Stimulated activated CD4-positive, alpha-beta T cell treated with anti-CD3 and anti-CD28 coated beads, Interleukin-1b, Interleukin-23, amount 100 ng/mL, for 4 hours (primary cell): ENCODE measurements around the gene SFI1.

ENCODE experiments used
- DNase-seq, 2 donors: peaks; one replicate each; pipeline ENCODE4 v3.0.0-alpha.2; 2020; ENCODE audit warnings: low read depth in 2 of 2

SFI1 gene

GRCh38 chr22:31615940-31616314 is 119.6 kb downstream of the SFI1 start:
- DNase-seq, result no peak

DNA sequence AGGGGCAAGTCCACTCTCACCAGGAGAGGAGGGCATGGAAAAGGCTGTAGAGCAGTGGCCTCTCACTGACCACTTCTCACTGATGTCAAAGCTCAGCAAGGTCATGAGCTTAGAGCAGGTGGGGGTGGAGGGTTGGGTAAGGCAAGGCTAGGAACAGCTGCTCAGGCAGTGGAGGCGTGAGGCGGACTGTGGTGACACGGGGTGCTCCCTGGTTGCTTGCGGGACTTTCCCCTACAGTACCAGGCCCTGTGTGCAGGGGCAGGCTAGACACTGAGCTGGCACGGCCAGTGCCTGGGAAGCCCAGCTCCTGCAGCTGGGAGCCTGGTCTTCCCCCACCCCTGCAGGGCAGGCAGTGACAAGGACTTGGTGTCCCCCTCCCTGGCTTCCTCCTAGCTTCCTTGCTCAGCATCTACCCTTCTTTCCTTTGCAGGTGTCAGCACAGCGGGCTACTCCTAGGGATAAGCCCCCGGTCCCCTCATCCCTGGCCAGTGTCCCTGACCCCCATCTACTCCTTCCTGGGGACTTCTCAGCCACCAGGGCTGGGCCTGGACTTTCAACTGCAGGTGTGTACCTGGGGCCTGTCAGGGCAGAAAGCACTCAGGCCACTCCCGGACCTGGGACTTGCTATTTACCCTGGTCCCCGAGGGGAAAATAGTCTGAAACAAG is 120.1 kb downstream of the SFI1 start:
- no peak for DNase-seq

DNA sequence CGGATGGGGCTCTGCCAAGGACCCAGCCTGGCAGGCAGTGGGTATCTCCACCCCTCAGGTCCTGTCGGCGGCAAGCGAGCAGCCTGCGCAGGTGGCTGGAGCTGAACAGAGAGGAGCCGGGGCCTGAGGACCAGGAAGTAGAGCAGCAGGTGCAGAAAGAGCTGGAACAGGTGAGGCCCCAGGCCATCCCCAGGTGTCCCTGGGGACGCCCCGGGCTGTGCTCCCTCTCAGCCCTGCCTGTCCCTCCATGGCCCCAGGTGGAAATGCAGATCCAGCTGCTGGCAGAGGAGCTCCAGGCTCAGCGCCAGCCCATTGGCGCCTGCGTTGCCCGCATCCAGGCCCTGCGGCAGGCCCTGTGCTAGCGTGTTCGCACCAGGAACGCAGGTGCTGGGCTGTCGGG is 121.7 kb downstream of the SFI1 start:
- no peak for DNase-seq

DNA sequence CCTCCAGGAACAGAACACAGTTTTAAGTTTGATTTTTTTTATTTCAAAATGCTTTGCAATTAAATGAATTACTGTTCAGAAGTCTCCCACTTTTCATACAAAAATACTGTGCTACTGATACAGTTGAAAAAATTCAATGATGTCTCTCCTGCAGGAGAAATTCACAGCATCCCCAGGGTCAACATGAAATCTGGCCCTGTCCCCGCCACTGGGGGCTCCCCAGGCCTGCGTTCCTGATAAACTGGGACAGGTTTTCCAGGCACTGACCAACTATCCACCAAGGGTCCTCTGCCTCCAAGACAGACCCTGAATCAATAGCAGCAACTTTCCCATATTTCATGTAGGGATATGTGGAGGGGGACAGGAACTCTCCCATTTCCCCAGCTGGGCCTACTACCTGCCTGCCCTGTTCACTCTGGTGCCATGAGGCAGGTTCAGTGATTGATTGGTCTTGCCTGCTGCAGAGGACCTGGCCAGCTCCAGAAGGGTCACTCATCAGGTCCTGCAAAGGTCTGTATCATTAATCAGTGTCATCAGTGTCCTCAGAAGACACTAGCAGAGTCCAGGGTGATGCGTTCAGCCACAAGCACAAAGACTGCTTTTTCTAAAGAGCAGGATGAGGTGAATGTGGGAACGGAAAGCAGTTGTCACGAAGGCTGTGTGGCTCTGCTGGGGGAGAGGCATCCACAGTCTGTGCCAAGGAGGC is 122.3 kb downstream of the SFI1 start:
- DNase-seq, result no peak

DNA sequence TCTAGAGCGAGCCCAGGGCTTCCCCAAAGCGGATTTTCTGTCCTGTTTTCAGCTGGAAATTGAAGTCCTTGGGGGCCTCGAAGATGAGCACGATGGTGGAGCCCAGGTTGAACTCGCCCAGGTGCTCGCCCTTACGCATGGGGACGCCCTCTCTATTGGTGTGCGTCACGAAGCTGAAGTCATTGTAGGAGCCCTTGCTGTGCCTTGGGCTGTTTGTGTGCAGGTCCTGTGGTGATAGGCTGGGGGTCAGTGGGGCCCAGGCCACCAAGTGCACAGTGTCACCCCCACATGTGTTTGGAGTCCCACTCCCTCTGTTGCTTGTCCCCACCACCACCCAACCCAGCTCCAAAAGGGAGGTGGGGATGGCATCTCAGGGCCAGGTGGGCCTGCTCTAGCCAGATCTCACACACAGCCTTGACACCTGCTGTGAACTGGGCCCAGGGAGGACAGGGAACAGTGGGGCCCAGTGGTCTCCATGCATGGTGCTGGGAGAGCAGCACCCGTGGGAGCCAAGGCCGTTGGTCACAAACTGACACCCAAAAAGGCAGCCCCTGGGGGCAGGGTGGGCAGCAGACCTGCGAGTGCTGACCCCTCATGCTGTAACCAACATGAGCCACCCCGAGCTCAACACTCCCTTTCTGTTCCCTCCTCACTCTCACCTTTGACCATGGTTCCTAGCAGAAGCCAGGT is 123.4 kb downstream of the SFI1 start:
- no peak for DNase-seq

DNA sequence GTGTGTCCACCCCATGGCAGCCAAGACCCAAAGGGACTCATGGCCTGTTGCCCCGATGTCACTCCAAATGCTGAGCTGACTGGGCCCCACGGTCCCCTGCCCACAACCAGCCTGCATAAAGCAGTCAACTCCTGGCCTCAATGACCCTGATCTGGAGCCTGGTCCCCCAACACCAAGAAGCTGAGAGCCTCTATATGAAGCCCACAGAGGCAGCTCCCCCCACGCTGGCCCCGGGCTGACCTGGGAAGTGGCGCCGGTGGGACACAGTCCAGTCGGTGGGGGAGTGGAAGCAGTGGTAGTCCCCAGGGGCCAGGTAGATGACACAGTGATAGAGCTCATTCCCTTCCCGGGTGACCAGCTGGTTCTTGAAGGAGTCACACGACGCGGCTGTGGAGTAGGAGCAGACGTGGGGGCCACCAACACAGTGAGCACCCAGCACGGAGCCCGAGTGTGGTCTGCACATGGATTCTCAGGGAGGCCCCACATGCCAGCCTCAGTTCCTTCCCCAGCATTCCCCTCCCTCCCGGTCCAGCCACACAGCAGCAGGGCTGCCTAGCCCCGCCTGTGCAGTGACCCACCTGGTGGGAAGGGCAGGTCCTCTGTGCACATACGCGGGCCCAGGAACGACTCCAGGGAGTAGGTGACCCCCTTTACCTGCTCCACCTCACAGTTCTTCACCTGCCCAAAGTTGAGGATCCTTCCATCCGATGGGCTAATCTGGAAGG is 124.6 kb downstream of the SFI1 start:
- no peak for DNase-seq

DNA sequence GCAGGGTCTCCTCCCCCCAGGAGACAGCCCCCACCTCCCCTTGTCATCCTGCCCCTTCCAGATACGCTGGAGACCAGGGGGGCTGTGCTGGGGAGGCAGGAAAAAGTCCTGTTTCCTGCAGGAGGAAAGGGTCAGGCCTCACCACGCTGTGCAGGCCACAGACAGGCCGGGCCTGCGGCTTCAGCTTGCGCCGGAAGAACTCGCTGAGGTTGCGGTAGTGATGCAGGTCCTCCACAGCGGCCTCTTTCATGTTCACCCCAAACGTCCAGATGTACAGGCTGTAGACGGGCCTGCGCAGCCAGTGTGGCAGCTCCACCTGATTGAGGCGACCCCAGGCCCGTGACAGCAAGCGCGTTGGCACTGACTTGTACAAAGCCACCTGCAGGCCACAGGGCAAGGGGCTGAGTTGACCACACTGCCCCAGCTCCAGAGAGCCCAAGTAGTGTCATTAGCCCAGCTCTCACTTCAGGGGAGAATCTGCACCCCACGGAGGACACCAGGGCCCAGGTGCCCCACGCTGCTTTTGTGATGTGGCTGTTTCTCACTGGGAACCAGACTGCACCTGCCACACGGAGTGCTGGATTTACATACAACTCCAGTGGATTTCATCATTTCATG is 125.3 kb downstream of the SFI1 start:
- no peak for DNase-seq

GRCh38 chr22:31622980-31623379 is 126.6 kb downstream of the SFI1 start:
- no peak for DNase-seq

- DNase-seq, result no peak
Observed at GRCh38 chr22:31623592-31624304, 127.4 kb downstream of the SFI1 start.

DNA sequence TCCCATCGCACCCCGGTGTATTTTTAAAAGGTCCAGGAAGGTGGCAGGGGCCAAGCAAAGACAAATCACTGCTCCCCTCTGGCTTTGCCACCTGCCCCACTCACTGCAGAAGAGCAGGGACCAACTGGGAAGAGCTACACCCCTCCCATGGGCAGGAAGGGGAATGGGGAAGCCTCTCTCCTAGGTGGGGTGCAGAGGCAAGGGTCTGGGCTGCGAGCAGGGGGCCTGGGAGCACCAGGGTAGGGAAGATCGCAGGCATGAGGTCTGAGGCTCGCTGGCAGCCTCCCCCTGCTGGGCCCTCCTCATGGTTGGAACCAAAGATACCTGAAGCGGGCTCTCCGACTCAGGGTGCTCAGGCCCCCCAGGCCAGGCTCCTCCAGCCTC is 128.9 kb downstream of the SFI1 start:
- no peak for DNase-seq

- no peak for DNase-seq
Observed at GRCh38 chr22:31625661-31626426, 129.5 kb downstream of the SFI1 start.

- no peak for DNase-seq
Observed at GRCh38 chr22:31626427-31627150, 130.3 kb downstream of the SFI1 start.

- no peak for DNase-seq
Observed at GRCh38 chr22:31627223-31627731, 130.9 kb downstream of the SFI1 start.

- DNase-seq, result no peak
Observed at GRCh38 chr22:31628362-31628761, 132.0 kb downstream of the SFI1 start.

DNA sequence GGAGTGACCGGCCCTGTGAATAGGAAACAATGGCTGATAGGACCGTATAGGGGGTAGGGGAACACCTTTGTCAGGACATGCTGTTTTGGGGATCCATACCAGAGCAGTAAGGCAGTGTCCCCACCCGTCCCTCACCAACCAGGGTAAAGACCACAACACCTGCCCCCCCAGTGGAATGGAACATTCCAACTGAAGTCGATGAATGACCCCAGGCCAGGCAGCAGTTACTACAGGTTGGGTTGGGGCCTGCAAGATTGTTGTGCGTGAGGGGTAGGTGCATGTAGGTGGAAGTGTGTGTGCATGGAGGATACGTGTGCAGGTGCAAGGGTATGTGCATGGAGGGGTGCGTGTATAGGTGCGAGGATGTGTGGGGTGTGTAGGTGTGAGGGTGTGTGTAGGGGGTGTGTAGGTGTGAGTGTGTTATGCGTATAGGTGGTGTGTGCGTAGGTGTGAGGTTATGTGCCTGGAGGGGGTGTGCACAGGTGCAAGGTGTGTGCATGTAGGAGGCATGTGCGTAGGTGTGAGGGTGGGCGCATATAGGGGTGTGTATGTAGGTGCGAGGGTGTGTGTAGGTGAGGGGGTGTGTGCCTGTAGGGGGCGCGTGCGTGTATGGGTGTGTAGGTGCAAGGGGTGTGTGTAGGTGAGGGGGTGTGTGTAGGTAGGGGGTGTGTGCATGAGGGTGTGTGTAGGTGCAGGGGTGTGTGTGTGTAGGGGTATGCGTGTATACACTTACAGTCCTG is 132.8 kb downstream of the SFI1 start:
- DNase-seq, result peak in 1 of 2 donors; percentile 34

DNA sequence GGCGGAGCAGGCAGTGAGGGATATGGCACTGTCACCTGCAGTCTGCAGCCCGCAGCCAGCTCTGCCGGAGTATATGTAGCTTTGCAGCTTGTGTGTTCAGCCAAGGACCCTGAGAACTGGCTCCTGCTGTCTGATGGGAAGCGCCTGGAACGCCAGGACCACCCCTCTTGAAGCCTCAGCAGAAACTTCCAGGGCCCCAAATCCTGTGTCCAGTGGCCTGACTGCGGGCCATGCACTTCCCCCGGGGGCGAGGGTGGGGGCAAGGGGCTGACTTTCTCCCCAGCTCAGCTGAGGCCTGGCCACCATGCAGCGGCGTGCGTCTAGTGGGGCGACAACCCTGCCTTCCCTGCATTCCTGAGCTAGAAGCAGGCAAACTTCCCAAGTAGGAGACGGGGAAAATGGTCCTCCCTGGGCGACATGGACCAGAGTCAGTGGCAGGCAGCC is 133.4 kb downstream of the SFI1 start:
- DNase-seq, result no peak

DNA sequence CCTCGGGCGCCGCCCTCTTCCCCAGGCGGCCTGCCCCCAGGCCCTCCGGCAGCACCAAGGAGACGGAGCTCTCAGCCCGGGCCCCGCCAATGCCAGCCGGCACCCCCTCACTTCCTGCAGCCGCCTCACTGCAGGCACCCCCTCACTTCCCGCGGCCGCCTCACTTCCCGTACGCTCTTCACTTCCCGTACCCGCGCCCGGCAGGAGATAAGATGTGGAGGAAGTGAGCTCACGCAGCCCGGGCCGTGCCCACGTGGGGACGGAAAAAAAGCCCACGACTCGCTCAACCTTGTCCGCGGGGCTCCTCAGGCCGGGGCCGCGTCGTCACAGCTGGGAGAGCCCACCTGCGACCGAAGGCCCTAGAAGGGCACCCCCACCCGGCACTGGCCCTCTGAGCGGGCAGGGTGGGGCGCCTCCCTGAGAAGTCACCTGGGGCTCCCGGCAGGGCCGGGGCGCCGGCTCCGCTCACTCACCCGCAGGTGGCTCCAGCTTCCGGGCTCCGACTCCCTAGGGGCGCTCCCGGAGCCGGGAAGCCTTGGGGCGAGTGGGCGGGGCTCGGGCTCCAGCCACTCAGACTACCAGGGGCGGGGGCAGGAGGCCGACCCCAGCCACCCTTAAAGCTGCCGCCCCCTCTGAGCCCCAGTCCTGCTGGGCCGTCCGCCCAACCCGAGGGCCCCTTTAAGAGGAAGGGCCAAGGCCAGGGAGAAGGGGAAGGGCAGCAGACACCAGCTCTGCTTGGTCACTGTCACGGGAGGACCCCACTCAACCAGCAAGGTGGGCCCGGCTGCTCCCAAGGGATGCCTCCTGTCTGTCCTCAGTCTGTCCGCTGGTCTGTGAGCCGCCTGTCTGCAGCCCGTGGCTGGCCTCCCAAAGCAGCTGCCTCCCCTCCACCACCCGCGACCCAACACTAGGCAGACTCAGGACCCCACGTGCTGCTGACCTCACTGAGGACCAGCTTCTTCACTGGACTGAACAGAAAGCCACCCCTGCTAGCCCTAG is 134.3 kb downstream of the SFI1 start:
- peak; percentile 75 to 83 for DNase-seq

DNA sequence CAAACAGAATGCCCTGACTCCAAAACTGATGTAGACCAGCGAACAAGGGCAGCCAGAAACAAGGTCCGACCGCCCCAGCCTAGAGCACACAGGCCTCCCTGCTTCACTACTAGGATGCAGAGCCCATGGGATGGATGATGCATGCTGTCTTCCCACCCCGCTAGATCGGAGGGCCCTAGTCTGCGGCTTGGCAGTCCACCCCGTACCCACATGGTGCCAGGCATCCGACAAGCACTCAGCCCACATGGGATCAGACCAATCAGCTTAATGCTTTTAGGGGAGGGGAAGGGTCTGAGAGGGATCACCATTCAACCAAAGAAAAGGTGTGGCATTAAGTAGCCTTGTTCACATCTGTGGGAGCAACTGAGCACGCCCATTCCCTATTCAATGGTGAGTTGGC is 135.1 kb downstream of the SFI1 start:
- DNase-seq, result no peak
